ENCODE measurements around the gene STAT4.

The STAT4 gene

DNA sequence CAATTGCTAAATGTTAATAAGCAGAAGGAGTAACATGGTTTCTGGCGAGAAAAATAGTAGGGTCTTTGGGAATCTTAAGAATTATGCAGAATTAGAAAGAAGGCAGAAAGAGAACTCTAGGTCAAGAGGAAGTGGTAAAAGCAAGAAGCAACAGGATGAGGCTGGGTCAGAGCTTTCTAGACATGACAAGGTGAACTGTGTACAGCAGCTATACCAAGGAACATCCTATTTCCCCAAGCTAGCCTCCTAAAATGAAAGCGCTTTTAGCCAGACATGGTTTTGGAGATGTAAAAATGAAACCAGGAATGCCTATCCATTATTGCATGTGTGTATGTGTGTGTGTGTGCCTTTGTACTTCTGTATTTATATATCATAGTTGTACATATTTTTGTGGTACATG, 94.6 kb downstream of the STAT4 start:
- Histone ChIP-seq H3K4me3 (no peak overlapping the region), H3K27ac (no peak overlapping the region)

DNA sequence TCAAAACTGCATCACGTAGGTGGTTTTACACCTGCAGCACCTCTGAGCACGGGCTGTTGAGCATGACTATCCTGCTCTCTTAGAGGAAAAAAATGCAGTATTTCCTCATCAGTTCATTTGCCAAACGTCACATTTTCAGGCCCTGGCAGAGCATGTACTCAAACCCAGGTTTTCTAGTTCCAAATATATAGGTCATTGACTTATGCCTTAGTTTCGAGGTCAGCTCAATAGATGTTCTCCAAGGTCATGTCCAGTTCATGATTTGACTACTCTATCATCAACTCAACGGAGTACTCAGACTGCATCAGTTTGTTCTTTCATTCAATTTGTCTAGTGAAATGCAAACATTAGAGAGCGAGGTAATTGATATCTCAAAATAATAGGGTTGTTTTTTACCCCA, 97.5 kb downstream of the STAT4 start:
- Histone ChIP-seq H3K4me3 (no peak overlapping the region), H3K27ac (no peak overlapping the region)

DNA sequence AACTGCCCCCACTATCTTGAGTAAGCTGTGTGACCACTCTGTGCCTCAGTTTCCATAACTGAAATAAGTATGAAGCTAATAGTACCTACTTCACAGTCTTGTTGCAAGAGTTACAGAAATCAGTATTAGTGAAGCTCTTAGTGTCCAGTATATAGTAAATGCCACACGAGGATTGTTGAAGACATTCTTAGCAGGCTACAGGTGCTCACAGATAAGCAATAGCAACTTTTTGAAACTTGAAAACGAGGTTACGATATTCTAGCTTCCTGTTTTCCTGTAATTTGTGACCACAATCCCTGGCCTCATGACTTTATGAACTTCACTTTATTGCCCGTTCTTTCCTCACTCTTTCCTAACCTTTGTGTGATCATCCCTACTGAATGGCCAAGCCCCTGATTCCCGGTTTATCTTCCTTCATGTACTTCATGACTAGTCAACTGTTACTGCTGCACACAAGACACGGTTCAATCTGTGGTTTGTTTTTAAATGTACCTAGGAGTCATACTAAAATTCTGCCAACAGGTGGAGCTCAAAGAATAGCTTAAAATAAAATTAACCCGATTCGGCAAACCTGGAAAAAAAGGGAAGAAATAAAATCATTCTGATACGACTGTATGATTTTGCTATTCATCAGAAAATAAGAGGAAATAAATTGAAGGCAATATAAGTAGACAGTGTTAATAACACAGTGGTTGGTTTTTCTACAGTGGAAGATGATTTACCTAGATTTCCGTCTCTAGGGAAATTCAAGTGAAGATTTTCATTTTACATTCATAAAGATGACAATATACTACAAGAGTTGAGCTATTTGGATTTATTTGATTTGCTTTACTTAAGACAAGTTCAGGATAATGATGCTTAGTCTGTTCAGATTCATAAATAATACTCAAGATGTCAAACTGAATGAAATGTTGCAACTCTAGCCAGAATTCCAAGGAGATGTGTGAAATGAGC, 98.7 kb downstream of the STAT4 start:
- no peak overlapping the region for H3K4me3 ChIP-seq
- peak overlapping the region in 5 of 21 experiments; percentile 1 to 81 (median 69) for H3K27ac ChIP-seq

DNA sequence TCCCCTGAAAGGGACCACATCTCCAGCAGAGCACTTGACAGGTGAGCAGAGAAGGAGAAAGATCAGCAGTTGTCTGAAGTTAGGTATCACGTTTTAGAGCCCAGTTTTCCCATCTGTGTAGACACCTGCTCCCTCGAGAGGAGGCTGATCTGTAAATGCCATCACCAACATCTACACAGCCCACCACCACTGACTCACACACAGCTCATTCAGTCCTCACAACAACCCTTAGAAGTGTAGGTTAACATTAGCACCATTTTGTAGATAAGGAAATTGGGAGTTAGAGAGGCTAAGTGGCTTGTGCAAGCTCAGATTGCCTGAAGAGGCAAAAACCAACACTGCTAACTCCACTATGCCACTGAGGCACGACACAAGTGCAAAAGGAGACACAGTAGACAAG, 99.6 kb downstream of the STAT4 start:
- peak overlapping the region in 8 of 21 experiments; percentile 1 to 81 (median 53) for H3K27ac ChIP-seq
- no peak overlapping the region for H3K4me3 ChIP-seq

DNA sequence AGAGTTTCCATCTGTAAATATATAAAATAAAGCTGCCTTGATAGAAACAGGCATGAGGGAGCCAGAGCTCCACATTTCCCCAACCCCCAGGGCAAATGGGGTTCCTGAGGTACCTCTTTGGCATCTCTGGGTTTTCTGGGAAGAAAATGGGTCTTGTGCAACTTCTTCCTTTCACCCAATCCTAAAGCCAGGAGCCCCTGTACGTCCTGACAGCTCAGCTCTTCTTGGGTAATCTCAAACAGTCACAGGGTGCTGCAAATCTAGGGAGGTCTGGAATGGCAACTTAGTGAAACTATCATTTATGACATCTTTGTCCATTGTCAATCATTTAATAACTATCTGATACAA, 100.2 kb downstream of the STAT4 start:
- Histone ChIP-seq H3K4me3 (no peak overlapping the region), H3K27ac (peak overlapping the region in 10 of 21 experiments; percentile 1 to 81 (median 36))

DNA sequence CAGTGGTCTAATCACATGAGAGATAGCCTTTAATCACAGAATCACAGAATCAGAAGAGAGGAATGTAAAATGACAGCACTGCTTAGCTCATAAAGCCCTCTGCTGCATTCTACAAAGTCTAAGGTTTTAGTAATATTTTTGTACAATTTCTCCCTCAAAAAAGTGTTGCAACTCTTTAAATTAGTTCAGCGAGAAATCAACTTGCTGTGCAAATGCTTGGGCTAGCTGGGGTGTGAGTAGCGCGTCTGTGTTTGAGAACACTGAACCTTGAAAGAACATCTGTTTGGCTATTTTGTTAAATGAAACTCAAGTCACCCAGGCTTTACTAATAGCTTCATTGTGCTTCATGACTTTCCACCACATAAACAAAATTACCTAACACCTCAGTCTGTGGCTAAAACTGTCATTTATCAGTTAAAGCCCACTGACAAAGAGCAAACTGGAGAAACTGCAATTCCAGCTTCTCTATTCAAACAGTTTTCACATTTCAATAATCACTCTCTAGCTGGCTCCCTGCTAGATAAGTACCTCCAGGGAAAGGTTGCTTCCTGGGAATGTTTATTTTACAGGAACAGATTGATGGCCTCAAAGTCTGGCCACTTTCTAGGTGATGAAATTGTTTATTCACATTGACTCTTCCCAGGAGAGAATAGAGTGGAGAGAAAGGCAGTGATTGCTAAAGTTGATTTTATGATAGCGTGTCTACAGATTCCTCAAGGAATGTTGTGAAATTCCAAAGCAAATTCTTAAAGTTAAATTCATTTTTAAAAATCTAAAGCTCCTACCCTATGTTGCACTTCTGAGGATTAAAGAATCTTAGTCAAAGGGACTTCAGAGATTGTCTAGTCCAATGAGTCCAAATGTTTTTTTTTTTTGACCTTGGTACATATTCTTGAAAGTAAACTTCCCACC, 100.8 kb downstream of the STAT4 start:
- Histone ChIP-seq H3K27ac (peak overlapping the region in 9 of 21 experiments; percentile 14 to 81 (median 41)), H3K4me3 (no peak overlapping the region)

DNA sequence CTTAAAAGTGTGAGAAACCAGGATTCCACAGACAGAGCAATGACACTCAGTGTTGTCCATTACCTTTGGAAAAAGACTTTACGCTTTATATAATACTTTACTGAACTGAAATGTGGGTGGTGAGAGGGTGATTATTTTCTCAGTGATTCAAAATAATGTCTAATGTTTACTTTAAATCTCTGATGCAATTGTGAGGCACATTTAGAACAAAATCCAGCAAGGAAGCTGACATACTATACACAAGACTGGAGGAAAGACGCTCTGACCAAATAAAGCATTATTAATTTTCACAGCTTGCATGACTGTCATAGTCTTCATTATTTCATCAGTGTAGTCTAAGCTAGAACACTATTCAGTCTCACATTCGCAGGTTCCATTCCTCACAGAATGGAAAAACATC, 102.7 kb downstream of the STAT4 start:
- no peak overlapping the region for H3K27ac ChIP-seq
- H3K4me3 ChIP-seq, result no peak overlapping the region

DNA sequence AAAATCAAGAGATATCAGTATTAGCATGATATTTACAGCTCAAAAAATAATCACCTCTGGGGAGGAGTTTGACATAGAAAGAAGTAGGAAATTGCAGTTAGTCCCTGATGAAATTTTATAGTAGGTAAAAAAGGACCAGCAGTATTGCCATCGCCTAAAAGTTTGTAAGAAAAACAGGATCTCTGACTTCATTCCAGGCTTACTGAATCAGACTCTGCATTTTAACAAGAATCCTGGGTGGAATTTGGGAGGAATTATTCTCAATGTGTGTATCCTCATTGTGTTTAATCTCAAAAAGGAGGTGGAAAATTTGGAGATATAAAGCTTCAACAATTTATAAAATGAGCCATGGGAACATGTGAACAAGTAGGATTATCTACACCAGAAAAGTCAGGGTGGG, 105.7 kb downstream of the STAT4 start:
- no peak overlapping the region for H3K4me3 ChIP-seq
- H3K27ac ChIP-seq, result no peak overlapping the region

DNA sequence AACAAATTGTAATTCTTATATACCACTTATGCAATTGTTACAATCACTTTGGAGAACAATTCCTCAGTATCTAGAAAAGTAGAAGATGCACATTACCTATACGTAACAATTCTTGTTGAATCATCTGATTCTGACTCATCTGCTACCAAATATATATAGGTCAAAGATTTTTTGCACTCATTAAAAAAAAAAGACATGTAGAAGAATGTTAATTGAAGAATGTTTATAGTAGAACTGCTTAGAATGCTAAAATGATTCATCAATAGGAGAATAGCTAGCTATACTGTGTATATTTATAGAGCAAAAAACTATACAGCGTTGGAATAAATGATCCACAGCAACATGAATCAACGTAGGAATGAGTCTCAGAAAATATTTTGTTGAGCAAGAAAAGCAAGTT, 107.4 kb downstream of the STAT4 start:
- Histone ChIP-seq H3K27ac (no peak overlapping the region), H3K4me3 (no peak overlapping the region)

DNA sequence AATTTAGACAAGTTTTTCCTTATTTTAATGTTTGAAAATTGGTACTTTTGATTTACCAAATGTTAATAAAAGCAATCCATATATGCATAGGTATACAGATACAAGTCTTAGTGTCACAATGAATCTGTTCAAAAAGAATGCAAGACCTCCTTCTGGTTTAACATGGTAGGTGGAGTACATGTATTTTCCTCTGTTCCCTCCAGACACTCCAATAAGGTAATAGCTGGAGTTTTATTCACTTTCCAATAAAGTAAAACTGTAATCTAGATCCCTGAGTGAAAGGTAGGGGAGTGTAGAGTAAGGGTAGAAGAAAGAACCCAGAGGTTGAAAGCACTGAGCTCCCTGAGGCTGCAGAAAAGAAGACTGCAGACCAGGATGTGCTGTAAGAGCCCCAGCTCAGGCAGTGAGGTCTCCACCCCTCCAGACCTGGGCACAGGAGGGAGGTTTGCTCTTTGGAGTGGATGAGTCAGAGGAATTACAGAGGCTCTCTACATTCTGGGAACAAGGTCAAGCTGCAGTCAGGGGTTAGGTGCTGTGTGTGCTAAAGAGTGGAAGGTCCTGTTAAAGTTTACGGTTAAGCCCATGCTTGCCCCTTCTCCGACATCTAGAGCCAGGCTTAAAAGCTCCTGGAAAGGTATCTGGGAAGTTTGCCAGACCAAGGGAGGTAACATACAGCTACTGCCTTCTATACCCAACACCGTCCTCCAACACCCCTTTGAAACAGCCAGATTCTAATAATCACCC, 109.2 kb downstream of the STAT4 start:
- H3K27ac ChIP-seq, result no peak overlapping the region
- H3K4me3 ChIP-seq, result no peak overlapping the region

DNA sequence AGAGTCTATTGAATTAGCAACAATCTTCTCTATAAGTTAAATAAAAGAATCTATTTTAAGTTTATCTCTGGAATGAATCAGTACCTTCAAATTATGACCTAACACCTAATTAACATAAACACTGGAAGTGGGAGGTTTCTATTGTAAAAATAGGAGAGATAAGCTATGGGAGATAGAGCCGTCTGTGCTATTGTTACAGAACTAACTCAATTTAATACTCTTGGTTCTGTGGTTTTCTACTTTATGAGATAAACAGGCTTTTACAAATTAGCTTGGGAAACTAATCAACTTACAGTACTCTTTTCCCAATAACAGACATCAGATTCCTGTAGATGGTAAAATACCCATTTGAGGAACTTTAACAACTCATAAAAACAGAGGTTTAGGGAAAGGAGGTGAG, 111.2 kb downstream of the STAT4 start:
- H3K4me3 ChIP-seq, result no peak overlapping the region
- peak overlapping the region in 1 of 21 experiments; percentile 71 for H3K27ac ChIP-seq

DNA sequence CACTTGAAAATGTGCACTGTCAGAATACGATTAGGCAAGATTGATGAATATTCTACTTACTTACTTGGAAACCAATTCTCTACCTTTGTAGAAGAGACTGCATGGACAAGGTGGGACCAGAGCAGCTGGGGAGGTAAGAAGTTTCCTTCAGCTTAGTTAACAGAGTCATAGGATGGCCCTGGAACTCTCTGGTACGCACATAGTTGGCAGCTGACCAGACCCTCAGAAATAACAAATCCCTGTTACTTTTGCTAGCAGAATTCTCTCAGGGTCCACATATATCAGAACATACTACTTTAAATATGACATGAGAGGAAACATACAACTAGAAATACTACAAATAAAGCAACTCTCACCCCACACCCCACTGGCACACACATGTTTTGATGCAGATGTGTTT, 112.1 kb downstream of the STAT4 start:
- Histone ChIP-seq H3K4me3 (no peak overlapping the region), H3K27ac (peak overlapping the region in 9 of 21 experiments; percentile 46 to 74 (median 61))

DNA sequence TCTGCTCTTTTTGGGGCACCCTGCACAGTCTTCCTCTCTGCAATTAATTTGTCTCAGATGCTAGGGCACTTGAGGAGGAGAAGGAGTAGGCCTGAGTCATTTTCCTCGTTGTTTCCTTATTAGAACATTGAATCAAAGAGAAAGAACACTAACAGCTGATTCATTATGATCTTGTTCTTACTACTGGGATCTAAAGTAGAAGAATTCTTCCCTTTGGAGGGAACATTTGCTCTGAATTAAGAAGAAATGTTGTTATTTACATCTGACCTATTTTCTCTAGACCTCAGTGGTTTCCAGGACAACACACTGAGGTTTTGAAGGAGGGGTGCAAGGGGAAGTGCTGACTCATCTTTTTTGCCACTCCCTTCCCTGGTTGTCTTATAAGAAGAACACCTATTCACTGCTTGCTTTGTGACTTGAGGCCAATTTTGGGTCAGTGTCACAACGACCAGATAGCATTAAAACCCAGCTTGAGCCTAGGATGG, 112.5 kb downstream of the STAT4 start:
- Histone ChIP-seq H3K27ac (peak overlapping the region in 16 of 21 experiments; percentile 3 to 74 (median 49)), H3K4me3 (no peak overlapping the region)

DNA sequence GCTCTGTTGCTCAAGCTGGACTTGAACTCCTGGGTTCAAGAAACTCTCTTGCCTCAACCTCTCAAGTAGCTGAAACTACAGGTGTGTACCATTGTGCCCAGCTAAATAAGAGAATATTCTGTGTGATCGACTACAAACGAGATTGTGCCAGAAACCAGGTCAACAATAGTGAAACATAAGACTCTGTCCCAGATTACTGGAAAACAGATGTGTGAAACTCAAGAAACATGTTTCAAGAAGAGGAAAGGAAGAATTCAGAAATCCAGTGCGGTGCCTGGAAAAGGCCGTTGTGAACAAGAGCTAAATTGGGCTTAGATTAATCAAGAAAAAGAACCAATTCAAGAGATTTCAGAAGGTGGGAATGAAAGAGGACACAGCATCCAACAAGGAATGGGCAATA, 113.4 kb downstream of the STAT4 start:
- Histone ChIP-seq H3K4me3 (no peak overlapping the region), H3K27ac (peak overlapping the region in 13 of 21 experiments; percentile 3 to 74 (median 56))

DNA sequence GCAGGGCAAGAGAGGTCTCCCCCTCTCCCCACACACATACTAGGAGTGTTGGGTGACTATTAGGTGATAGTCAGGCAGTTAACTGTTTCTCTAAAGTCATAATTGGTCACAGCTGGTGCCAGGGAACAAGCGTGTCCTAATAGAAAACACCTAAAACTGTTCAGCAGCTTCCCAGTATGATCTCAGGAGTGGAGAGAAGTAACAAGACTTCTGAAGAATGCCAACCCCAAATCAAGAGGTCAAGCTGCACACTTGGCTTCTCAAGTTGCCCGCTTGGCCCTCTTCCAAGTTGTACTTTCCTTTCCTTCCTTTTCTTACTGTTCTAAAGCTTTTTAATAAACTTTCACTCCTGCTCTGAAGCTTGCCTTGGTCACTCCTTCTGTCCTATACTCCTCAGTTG, 114.4 kb downstream of the STAT4 start:
- Histone ChIP-seq H3K27ac (no peak overlapping the region), H3K4me3 (no peak overlapping the region)

DNA sequence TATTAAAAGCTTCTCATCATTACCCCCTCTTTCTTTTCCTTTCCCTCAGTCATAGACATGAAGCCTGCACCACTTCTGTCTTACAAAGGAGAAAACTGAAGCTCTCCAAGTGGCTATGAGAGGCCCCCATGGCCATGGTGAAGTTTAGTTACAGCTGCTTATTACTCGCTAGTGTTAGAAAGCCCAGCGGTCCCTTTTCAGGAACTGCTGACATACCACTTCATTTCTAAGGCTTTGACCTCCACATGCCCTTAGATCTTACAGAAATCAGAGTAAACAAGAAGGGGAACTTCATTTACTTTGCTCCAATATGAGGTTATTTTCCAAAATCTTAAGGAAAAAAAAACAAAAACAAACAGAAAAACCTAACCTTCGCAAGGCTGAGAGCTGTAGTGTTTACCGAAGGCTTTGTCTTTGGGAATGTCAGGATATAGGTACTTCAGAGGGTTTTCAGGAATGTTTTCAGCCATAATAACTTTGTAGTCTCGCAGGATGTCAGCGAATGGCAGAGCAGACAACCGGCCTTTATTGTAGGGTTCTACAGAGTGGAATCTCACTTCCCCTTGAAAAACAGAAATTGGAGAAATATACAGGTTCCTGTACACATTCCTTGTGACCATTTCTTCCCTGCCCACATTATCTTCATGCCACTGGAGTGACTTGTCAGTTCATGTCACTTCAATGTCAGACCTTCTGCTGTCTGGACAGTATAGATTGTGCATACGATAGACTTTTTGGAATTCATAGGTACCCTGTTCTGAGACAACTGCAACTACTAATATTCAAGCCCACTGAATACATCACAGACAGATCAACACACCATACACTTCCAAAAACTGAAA, 118.0 kb downstream of the STAT4 start:
- Histone ChIP-seq H3K4me3 (no peak overlapping the region), H3K27ac (no peak overlapping the region)

DNA sequence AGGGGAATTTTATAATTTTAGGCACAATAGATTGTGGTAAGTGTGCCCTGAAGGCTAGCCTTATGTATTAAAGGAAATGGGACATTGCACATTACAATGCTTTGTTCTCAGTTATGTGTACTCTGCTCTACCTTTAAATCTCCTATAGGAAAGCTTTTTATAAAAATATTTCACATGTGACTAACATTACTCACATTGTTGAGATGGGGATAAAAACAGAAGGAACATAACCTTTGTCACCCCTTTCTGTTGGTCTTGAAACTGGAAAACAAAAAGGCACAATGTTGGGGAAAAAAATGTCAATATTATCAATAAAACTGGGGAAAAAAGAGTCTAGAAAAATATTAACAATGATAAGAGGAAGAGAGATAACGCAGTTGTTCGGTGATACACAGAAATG, 119.5 kb downstream of the STAT4 start:
- H3K27ac ChIP-seq, result no peak overlapping the region
- no peak overlapping the region for H3K4me3 ChIP-seq

DNA sequence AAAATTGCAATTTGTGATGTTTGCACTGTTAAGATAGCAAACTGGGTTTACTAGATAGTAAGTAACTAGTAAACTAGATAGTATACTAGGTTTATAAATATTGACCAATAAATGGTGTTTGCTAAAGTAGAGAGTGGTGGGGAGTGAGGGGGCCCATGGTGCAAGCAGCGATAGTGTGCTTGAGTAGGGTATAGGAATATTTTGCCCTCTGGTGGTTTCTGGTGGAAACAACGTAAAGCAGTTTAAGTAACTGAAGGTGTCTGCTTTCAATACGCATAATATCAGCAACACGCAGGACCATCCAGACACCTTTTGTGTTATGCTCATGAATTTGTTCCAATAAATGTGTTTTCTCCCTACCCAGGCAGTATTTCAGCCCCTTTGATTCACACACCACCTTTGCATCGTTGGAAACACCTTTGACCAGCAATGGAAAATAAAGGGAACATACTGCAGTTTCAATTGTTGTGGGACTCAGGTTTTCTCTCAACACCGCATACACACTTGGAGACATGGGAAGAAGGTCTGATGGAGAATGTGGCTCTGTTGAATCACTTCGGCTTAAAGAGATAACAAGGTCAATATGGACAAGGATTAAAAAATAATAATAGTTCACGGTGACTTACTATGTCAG, 120.2 kb downstream of the STAT4 start:
- Histone ChIP-seq H3K27ac (peak overlapping the region in 1 of 21 experiments; percentile 1), H3K4me3 (no peak overlapping the region)

Measured in skin epidermis (tissue), 12 donors.